ENCODE measurements around the gene HMCN2.

DNA sequence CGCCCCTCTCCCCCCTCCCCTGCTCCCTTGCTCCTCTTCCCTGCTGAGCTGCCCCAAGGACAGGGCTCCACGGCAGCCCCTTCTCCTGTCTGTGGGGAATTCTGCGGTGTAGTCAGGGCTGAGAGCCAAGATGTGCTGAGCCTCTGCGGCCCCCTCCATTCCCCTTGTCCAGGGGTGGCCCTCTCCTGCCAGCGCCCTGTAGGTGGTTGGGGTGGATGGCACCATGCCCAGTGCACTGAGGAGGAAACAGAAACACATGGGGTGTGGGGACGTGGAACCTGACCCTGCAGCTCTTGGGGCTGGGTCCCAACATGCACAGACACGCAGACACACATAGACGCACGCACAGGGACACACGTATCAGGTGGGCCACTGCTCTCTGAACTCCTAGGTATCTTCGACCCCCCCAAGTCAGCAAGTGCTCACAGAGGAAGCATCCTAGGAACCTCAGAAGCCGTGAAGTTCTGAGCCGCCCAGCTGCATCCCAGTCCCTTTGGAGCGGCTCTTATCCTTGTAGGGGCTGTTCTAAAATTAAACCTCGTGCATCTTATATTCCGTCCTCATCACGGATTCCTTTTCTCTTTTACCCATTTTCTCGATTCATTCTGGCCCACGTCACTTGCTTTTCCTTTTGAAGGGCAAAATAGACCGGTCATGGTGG lies 64.8 kb downstream of the HMCN2 start:
- TF ChIP-seq, protein P1, sequence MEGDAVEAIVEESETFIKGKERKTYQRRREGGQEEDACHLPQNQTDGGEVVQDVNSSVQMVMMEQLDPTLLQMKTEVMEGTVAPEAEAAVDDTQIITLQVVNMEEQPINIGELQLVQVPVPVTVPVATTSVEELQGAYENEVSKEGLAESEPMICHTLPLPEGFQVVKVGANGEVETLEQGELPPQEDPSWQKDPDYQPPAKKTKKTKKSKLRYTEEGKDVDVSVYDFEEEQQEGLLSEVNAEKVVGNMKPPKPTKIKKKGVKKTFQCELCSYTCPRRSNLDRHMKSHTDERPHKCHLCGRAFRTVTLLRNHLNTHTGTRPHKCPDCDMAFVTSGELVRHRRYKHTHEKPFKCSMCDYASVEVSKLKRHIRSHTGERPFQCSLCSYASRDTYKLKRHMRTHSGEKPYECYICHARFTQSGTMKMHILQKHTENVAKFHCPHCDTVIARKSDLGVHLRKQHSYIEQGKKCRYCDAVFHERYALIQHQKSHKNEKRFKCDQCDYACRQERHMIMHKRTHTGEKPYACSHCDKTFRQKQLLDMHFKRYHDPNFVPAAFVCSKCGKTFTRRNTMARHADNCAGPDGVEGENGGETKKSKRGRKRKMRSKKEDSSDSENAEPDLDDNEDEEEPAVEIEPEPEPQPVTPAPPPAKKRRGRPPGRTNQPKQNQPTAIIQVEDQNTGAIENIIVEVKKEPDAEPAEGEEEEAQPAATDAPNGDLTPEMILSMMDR (conservative IDR thresholded peaks at IDR 0.05; ENCODE audit: low read length): no peak
- no peak for TF ChIP-seq EZH2phosphoT487 (IDR thresholded peaks at IDR 0.05; ENCODE audit: borderline replicate concordance, low read depth, low read length)

All from OCI-LY7 (cell line).